AG09319 (cell line): ENCODE results near the gene ASNSD1.
A peak's percentile ranks its signal among the peaks of the same experiment; 100 is the strongest.
"Not testable (repeated sequence)": the region's sequence is repeated elsewhere in the genome, so short reads cannot be mapped to it uniquely, and the experiment has no call there.

ENCODE experiments used
- DNase-seq: peaks from one replicate; pipeline ENCODE4 v3.0.0-alpha.2; 2010; ENCODE audit warnings: low read depth; ENCODE audit errors: extremely low read depth
- TF ChIP-seq, protein P1 (sequence below): IDR thresholded peaks from 2 replicates; pipeline ENCODE4 v1.5.1; 2011; ENCODE audit warnings: low read depth, mild to moderate bottlenecking, inconsistent platforms, low read length, moderate library complexity

Gene ASNSD1

DNA sequence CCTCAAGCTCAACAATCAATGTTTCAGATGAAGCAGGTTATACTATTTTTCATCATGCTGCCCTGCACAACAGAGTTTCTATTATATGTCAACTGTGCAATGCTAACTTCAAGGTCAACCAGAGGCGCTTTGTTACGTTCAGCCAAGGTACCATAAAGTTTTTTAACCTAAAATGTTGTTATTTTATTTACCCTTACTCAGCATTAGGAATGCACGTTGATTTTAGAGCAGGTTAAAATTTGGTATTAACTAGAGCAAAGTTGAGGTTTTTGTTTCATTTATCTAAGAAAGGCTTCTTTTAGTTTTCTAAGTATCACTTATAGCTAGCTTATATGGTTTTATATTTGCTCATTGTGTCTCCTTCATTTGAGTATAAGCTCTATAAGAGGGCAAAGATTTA is 35.0 kb downstream of the ASNSD1 start:
- TF ChIP-seq, protein P1, sequence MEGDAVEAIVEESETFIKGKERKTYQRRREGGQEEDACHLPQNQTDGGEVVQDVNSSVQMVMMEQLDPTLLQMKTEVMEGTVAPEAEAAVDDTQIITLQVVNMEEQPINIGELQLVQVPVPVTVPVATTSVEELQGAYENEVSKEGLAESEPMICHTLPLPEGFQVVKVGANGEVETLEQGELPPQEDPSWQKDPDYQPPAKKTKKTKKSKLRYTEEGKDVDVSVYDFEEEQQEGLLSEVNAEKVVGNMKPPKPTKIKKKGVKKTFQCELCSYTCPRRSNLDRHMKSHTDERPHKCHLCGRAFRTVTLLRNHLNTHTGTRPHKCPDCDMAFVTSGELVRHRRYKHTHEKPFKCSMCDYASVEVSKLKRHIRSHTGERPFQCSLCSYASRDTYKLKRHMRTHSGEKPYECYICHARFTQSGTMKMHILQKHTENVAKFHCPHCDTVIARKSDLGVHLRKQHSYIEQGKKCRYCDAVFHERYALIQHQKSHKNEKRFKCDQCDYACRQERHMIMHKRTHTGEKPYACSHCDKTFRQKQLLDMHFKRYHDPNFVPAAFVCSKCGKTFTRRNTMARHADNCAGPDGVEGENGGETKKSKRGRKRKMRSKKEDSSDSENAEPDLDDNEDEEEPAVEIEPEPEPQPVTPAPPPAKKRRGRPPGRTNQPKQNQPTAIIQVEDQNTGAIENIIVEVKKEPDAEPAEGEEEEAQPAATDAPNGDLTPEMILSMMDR: no peak
- no peak for DNase-seq

DNA sequence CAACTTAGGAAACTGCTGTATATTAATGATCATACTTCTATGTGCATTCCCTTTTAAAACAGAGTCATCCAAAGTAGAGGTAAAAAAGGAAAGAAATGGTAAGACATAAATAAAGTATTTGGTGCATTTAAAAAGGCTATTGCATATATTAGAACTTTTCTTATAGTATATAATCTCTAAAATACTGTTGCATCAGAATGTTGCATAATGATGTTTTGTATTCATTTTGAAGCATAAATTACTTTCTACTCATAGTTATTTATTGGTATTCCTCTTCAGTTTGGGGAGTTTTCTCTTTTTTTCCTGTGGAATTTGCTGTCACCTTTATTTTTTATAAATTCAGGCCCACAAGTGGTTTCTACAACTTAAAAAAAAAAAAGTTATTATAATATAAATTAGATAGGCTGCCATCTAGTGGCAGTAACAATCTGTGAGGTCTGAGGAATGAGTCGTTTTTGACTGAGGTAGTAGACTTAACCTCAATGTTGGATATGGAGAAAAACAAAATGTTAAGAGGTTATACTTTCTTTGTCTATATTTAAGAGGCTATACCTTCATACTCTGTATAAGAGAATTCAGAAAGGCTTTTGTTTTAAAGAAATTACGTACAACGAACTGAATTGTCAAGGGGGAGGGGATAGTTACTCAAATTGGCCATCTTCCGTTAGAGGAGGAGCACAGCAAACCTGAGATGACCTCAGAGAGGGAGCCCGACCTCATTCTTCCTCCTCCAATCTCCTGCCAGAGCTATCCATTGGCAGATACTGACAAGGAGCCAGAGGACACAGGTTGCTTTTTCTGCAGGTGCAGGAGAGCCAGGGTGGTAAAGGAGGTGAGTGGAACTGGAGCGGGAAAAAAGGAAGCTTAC is 37.0 kb downstream of the ASNSD1 start:
- TF ChIP-seq, protein P1: peak; percentile 54
- DNase-seq: peak; percentile 19

DNA sequence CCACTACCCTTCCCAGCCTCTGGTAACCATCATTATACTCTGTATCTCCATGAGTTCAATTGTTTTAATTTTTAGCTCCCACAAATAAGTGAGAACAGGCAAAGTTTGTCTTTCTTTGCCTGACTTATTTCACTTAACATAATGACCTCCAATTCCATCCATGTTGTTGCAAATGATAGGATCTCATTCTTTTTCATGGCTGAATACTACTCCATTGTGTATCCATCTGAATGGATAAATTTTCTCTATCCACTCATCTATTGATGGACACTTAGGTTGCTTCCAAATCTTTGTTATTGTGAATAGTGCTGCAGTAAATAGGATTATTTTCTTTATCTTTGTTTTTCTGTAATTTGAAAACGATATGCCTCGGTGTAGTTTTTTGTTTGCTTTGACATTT is 39.4 kb downstream of the ASNSD1 start:
- no peak for DNase-seq
- TF ChIP-seq, protein P1: no peak

DNA sequence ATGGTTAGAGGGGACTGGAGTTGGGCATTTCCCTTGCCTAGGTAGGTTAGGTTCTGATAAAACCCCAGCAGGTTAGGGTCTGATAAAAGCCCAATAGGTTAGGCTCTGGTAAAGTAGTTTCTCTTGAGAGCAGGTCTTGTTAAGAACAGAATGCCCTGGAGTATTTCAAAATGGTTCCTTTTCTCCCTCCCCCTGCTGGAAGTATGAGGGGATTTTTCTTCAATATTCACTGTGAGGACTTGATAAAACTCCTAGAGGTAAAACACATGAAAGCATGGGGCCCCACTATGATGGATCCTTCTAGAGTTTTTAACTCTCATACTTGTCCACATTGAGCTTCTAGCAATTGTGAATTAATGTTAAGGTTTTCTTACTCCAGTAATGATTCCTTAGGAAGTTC is 40.8 kb downstream of the ASNSD1 start:
- TF ChIP-seq, protein P1: no peak
- DNase-seq: no peak

DNA sequence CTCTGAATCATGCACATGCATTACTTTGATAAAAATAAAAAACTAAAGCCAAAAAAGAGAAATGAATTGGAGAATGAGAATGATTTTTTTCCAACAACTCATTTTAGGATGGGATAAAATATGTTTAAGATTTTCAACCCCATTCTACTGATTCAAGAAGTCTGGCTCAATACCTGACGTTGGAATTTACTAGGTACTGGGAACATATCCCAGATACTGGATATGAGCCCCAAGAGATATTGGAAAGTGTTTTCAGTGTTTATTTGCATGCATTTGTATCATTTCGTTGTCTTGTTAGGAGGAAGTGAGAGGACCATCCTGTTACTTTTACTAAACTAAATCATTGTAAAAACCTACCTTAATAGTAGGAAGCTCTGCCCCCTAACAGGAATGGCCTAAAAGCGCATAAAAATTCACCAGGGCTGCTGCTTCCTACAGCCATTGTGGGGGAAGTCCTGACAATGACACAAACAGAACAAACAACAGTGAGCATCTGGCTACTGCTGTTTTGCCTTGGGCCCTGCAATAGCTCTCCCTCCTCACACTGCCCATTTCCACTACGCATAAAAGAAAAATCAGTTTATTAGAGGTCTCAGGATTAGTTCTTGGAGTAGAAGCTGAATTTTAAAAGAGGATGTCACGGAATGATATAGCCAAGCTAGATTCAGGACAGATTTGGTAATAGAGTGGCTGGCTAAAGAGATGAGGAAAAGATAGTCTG is 48.4 kb downstream of the ASNSD1 start:
- TF ChIP-seq, protein P1: no peak
- DNase-seq: no peak

DNA sequence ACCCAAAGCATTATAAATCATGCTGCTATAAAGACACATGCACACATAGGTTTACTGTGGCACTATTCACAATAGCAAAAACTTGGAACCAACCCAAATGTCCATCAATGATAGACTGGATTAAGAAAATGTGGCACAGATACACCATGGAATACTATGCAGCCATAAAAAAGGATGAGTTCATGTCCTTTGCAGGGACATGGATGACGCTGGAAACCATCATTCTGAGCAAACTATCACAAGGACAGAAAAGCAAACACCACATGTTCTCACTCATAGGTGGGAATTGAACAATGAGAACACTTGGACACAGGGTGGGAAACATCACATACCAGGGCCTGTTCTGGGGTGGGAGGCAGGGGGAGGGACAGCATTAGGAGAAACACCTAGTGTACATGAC is 56.3 kb downstream of the ASNSD1 start:
- not testable (repeated sequence) for DNase-seq

DNA sequence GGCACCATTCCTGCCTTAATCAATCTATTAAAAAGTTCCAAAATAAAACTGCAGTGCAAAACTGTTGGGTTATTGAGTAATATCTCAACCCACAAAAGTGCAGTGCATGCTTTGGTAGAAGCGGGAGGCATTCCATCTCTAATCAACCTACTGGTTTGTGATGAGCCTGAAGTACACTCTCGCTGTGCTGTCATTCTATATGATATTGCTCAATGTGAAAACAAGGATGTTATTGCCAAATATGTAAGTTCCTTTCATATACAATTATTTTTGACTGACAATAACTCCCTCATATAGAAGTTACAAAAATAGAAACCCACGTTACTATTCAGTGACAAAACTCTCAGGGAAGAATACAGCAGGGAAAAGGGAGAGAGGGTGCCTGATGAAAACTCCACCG is 58.3 kb downstream of the ASNSD1 start:
- DNase-seq: no peak
- TF ChIP-seq, protein P1: no peak
